GM19324 (cell line): ENCODE measurements around the gene ZNF648.
"Not testable (repeated sequence)": the region's sequence is repeated elsewhere in the genome, so short reads cannot be mapped to it uniquely, and the experiment has no call there.

Experiments used
- ATAC-seq: cut with Tn5 transposase; IDR thresholded peaks from one replicate; pipeline ENCODE4 v1.9.1; 2021; ENCODE audit warnings: mild to moderate bottlenecking, moderate library complexity; ENCODE audit not compliant: unreplicated experiment, low FRiP score

The ZNF648 gene

GRCh38 chr1:182061594-182061993 is at the start of gene ZNF648:
Gene ZNF648, minus strand, starts transcription at chr1:182061712. Its CDS starts 3,702 bp downstream, at chr1:182058010.
- ATAC-seq = no peak

- ATAC-seq = no peak
Measured at GRCh38 chr1:182110635-182111034, 49.1 kb upstream of the ZNF648 start.

GRCh38 chr1:182109771-182110170 is 48.3 kb upstream of the ZNF648 start:
- ATAC-seq = no peak

- ATAC-seq = no peak
Measured at GRCh38 chr1:182107209-182107608, 45.7 kb upstream of the ZNF648 start.

GRCh38 chr1:182102043-182102416 is 40.5 kb upstream of the ZNF648 start:
- ATAC-seq = no peak

GRCh38 chr1:182101415-182102042 is 40.0 kb upstream of the ZNF648 start:
- ATAC-seq = no peak

- ATAC-seq = no peak
Measured at GRCh38 chr1:182098301-182098700, 36.8 kb upstream of the ZNF648 start.

- no peak for ATAC-seq
Measured at GRCh38 chr1:182095946-182096345, 34.4 kb upstream of the ZNF648 start.

GRCh38 chr1:182094514-182095005 is 33.0 kb upstream of the ZNF648 start:
- not testable (repeated sequence) for ATAC-seq

- ATAC-seq = no peak
Measured at GRCh38 chr1:182093781-182094180, 32.3 kb upstream of the ZNF648 start.

- no peak for ATAC-seq
Measured at GRCh38 chr1:182092336-182092735, 30.8 kb upstream of the ZNF648 start.

- no peak for ATAC-seq
Measured at GRCh38 chr1:182091083-182091482, 29.6 kb upstream of the ZNF648 start.

- ATAC-seq = no peak
Measured at GRCh38 chr1:182087719-182088350, 26.3 kb upstream of the ZNF648 start.

GRCh38 chr1:182087304-182087703 is 25.8 kb upstream of the ZNF648 start:
- ATAC-seq = no peak

GRCh38 chr1:182086620-182087019 is 25.1 kb upstream of the ZNF648 start:
- ATAC-seq = no peak

GRCh38 chr1:182086136-182086535 is 24.6 kb upstream of the ZNF648 start:
- no peak for ATAC-seq

- no peak for ATAC-seq
Measured at GRCh38 chr1:182085726-182086125, 24.2 kb upstream of the ZNF648 start.

- peak; percentile 53 for ATAC-seq
Measured at GRCh38 chr1:182084487-182085316, 23.2 kb upstream of the ZNF648 start.

GRCh38 chr1:182083851-182084486 is 22.5 kb upstream of the ZNF648 start:
- no peak for ATAC-seq

- ATAC-seq = no peak
Measured at GRCh38 chr1:182080955-182081582, 19.6 kb upstream of the ZNF648 start.
